ENCODE measurements around the gene OSER1. TPM values are rescaled to one million over a fixed set of nuclear protein-coding genes. Genes with fewer than 3 reads are reported as not detected.

OSER1 gene
- total RNA-seq, 2 donors from 2014 or later: 21.9 to 35.2 TPM

GRCh38 chr20:44186674-44187053, 23.9 kb downstream of the OSER1 start:
- ATAC-seq (peak; percentile 85), DNase-seq (peak in 1 of 2 donors; percentile 23)
- intact Hi-C loops (cut with DNase I, micrococcal nuclease): loop anchor here in 1 of 2 donors (10.0 kb wide), 1 partner anchor 72 kb away; no protein-coding TSS in a partner anchor

GRCh38 chr20:44186201-44186600, 24.4 kb downstream of the OSER1 start:
- no peak for ATAC-seq
- DNase-seq: no peak
- intact Hi-C loops (cut with DNase I, micrococcal nuclease): loop anchor here in 1 of 2 donors (10.0 kb wide), 1 partner anchor 71 kb away; no protein-coding TSS in a partner anchor

- no peak for DNase-seq
- intact Hi-C loops (cut with DNase I, micrococcal nuclease): loop anchor here in 1 of 2 donors (10.0 kb wide), 1 partner anchor 71 kb away; no protein-coding TSS in a partner anchor
- ATAC-seq: no peak
Measured at GRCh38 chr20:44185574-44185973, 25.0 kb downstream of the OSER1 start.

- ATAC-seq: no peak
- DNase-seq: peak in 1 of 2 donors; percentile 37
- intact Hi-C loops (cut with DNase I, micrococcal nuclease): loop anchor here in 1 of 2 donors (10.0 kb wide), 1 partner anchor 68 kb away; no protein-coding TSS in a partner anchor
Measured at GRCh38 chr20:44183282-44183681, 27.3 kb downstream of the OSER1 start.

- no peak for DNase-seq
- intact Hi-C loops (cut with DNase I, micrococcal nuclease): loop anchor here in 1 of 2 donors (10.0 kb wide), 1 partner anchor 68 kb away; no protein-coding TSS in a partner anchor
- ATAC-seq: no peak
Measured at GRCh38 chr20:44182863-44183262, 27.7 kb downstream of the OSER1 start.

GRCh38 chr20:44182135-44182765, 28.3 kb downstream of the OSER1 start:
- intact Hi-C loops (cut with DNase I, micrococcal nuclease): loop anchor here in 1 of 2 donors (10.0 kb wide), 1 partner anchor 67 kb away; no protein-coding TSS in a partner anchor
- ATAC-seq (no peak), DNase-seq (no peak)

- no peak for ATAC-seq
- intact Hi-C loops (cut with DNase I, micrococcal nuclease): loop anchor here in 1 of 2 donors (10.0 kb wide), 1 partner anchor 67 kb away; no protein-coding TSS in a partner anchor
- DNase-seq: no peak
Measured at GRCh38 chr20:44181611-44182010, 29.0 kb downstream of the OSER1 start.

GRCh38 chr20:44180814-44181213, 29.8 kb downstream of the OSER1 start:
- intact Hi-C loops (cut with DNase I, micrococcal nuclease): loop anchor here in 1 of 2 donors (10.0 kb wide), 1 partner anchor 66 kb away; no protein-coding TSS in a partner anchor
- DNase-seq (peak; percentile 18 to 69), ATAC-seq (no peak)

- DNase-seq (peak; percentile 38 to 61), ATAC-seq (peak; percentile 96)
- intact Hi-C loops (cut with DNase I, micrococcal nuclease): no loop called here
Measured at GRCh38 chr20:44176833-44177534, 33.6 kb downstream of the OSER1 start.

GRCh38 chr20:44174996-44175765, 35.4 kb downstream of the OSER1 start:
- no peak for ATAC-seq
- intact Hi-C loops (cut with DNase I, micrococcal nuclease): no loop called here
- no peak for DNase-seq

GRCh38 chr20:44173846-44174245, 36.7 kb downstream of the OSER1 start:
- no peak for ATAC-seq
- intact Hi-C loops (cut with DNase I, micrococcal nuclease): no loop called here
- DNase-seq: no peak

- ATAC-seq (no peak), DNase-seq (no peak)
- intact Hi-C loops (cut with DNase I, micrococcal nuclease): no loop called here
Measured at GRCh38 chr20:44173116-44173515, 37.5 kb downstream of the OSER1 start.

GRCh38 chr20:44172572-44172950, 38.0 kb downstream of the OSER1 start:
- intact Hi-C loops (cut with DNase I, micrococcal nuclease): no loop called here
- ATAC-seq (no peak), DNase-seq (no peak)

GRCh38 chr20:44171775-44172571, 38.6 kb downstream of the OSER1 start:
- intact Hi-C loops (cut with DNase I, micrococcal nuclease): no loop called here
- no peak for DNase-seq
- no peak for ATAC-seq

GRCh38 chr20:44170816-44171410, 39.7 kb downstream of the OSER1 start:
- intact Hi-C loops (cut with DNase I, micrococcal nuclease): no loop called here
- DNase-seq (no peak), ATAC-seq (no peak)

GRCh38 chr20:44167736-44168135, 42.8 kb downstream of the OSER1 start:
- ATAC-seq (no peak), DNase-seq (no peak)
- intact Hi-C loops (cut with DNase I, micrococcal nuclease): no loop called here

GRCh38 chr20:44166477-44166876, 44.1 kb downstream of the OSER1 start:
- intact Hi-C loops (cut with DNase I, micrococcal nuclease): no loop called here
- ATAC-seq (no peak), DNase-seq (peak in 1 of 2 donors; percentile 45)

GRCh38 chr20:44166008-44166407, 44.6 kb downstream of the OSER1 start:
- DNase-seq (no peak), ATAC-seq (no peak)
- intact Hi-C loops (cut with DNase I, micrococcal nuclease): no loop called here
